GM12875 (cell line): ENCODE data around the gene KDM8.

ENCODE experiments used
- H3K4me3 ChIP-seq: one replicate; pipeline ENCODE4 v1.5.1; 2011; ENCODE audit warnings: low read depth, low read length, control low read depth
- TF ChIP-seq, protein P1 (sequence below): IDR thresholded peaks from 2 replicates; pipeline ENCODE4 v1.5.1; 2011; ENCODE audit warnings: low read depth, mild to moderate bottlenecking, control low read depth, inconsistent platforms, low read length, moderate library complexity, borderline replicate concordance; ENCODE audit not compliant: insufficient read depth

KDM8 gene

DNA sequence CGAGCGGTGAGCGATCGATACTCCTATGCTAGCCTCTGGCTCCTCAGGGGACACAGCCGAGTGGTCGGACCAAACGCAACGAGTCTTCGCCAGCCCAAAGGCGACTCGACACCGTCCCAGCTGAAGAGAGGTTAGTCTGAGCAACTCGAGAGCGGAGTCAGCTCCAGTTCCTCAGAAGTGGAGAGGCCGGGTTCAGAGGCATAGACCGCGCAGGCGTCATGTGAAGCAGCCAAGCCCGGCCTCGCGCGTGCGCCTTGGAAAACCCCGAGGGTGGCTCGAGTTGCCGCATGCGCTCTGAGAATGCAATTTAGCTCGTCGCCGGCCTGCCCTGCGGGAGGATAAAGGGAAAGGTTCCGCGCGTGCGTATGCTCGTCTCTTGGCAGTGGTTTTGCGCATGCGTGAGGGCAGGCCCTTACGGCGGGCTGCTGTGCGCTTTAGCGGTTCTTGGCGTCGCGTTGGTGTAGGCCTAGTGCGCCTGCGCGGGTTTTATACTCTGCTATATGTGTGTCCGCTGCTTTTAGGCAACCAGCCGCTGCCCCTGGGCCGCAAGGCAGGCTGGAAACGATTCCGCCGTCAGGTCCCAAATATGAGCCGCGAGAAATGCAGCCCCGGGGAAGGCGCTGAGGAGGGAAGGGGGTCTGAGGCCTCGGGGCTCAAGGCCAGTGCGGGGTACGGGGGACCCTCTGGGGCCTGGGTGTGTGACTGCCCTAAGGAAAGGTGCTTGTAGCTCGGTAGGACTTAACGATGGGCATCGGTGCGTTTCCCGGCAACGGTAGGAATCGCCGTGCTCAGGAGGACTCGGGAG lies at the start of gene KDM8:
KDM8 (plus strand) TSS at position 20 of the 805 bp plus-strand sequence. CDS start 6,598 bp downstream, outside the sequence.
- peak within 1 kb of the TSS; percentile 59 for H3K4me3 ChIP-seq
- TF ChIP-seq, protein P1, sequence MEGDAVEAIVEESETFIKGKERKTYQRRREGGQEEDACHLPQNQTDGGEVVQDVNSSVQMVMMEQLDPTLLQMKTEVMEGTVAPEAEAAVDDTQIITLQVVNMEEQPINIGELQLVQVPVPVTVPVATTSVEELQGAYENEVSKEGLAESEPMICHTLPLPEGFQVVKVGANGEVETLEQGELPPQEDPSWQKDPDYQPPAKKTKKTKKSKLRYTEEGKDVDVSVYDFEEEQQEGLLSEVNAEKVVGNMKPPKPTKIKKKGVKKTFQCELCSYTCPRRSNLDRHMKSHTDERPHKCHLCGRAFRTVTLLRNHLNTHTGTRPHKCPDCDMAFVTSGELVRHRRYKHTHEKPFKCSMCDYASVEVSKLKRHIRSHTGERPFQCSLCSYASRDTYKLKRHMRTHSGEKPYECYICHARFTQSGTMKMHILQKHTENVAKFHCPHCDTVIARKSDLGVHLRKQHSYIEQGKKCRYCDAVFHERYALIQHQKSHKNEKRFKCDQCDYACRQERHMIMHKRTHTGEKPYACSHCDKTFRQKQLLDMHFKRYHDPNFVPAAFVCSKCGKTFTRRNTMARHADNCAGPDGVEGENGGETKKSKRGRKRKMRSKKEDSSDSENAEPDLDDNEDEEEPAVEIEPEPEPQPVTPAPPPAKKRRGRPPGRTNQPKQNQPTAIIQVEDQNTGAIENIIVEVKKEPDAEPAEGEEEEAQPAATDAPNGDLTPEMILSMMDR, result no peak

DNA sequence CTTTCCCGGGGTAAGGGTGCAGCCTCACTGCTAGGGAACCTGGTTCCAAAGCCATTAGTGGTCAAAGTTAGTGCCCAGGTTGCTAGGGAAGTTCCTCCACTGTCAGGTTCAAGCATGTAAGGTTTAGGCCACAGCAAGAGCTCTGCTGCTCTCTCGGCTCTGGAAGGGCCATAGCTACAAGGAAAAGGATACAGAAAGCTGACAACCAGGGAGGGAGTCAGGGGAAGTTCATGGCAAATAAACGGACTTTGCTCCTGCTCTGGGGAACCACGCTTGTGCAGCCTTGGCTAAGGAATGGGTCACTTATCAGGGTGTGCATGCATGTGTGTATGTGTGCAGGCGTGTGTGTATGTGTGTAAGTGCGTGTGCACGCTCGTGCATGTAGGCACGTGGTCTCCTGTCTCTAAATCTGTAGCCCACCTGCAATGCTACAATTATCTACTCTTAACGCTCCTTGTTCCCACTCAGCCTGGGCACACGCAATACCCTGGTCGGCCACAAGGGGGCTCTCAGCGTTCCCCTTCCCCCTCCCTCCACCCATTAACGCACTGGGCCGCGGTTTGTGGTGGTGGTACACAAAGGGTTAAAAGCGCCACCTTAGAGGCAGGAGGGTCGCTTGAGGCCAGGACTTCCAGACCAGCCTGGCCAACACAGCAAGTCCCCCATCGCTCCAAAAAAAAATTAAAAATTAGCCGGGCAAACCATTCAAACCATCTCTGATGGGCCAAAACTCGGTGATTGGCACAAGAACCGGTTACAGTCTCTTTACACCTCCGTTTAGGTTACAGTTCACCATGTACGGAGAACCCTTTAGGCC lies 48.4 kb upstream of the KDM8 start:
- H3K4me3 ChIP-seq, result no peak overlapping the region
- TF ChIP-seq, protein P1, result peak; percentile 98

DNA sequence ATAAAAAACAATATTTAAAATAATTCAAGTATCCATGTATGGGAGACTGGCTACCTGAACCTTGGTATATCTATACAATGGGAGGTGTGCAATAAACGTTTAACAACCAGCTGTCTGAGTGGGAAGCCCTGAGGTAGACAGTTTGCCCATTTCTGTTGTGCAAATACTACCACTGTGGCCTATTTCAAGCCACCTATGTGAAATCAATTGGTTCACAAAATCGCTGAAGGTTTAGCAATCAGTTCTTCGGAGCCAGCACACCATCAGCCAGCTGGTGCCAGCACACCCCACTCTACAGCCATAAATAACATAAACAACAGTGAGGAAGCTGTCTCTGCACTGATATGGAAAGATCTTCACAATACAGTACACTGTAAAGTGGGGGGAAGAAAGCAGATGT lies 46.7 kb upstream of the KDM8 start:
- no peak overlapping the region for H3K4me3 ChIP-seq
- TF ChIP-seq, protein P1, result no peak

DNA sequence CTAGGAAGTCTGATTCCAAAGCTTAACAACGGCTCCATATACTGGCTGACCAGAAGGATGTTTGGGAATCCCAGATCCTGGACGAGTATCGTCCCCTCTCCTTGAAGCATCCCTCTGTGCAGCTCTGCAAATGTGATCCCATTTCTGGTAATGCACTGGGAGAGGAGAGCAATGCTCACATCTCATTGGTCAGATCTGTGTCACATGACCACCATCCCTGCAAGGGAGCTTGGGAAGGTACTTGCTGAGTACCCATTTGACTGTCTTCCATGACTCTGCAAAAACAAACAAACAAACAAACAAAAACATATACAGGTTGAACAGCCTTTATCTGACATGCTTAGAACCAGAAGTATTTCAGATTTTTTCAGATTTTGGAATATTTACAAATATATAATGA lies 41.9 kb upstream of the KDM8 start:
- TF ChIP-seq, protein P1, result no peak
- no peak overlapping the region for H3K4me3 ChIP-seq

DNA sequence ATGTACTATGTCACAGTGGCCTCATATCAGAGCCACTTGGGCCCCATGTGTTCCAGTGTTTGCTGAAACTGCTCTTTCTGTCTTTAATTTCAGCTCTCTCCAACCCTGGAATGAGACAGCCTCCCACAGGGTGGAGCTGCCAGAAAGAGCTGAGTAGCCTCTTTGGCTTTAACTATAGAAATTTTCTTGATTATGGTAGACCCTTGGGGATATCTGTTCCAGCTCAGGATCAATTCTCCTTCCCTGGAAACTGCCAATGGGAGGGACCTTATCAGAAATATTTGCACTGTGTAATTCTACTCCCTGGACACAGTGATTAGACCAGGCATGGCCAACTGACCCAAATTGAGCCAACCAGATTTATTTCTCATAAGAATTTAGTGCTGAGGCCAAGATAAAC lies 39.0 kb upstream of the KDM8 start:
- H3K4me3 ChIP-seq, result no peak overlapping the region
- TF ChIP-seq, protein P1, result no peak

DNA sequence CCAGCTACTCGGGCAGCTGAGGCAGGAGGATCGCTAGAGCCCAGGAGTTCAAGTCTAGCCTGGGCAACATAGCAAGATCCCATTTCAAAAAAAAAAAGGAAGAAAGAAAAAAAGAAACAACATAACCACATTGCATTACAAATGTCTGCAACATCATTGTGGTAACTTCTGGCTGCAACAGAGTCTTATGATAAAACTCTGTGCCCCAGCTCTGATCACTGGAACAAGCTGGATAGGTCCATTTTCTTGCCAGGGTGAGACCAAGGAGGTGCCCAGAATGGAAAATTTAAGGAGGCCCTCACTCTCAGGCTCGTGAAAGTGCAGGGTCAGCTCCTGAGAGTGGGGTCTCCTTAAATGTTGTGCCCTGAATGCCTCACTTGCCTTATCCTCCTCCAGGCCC lies 37.8 kb upstream of the KDM8 start:
- H3K4me3 ChIP-seq, result no peak overlapping the region
- TF ChIP-seq, protein P1, result no peak
